ENCODE measurements around the gene MCTP1.

MCTP1 gene

DNA sequence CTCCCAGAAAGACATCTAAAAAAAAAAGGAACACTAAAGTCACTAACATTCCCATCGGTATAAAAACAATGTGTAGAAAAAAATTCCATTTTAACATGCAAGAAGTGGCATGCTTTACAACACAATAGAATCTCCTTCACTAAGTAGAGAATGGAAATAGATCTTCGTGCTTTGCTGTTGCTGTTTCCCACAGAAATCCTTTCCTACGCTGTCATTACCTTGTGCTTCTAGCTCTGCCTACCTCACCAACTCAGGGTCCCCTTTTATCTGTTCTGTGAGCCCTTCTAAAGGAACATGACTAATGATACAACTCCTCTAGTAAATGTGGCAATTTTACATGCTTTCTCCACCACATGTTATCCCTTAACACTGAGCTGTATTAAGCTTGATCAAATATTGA lies 202.9 kb downstream of the MCTP1 start:
- Histone ChIP-seq H3K4me2 (ENCODE audit: low read length) (no peak overlapping the region), H3K36me3 (ENCODE audit: control insufficient read depth, low read length) (no peaks in the 10 kb centered on the region), H4K20me1 (ENCODE audit: control insufficient read depth, insufficient read depth, low read depth, low read length) (no peaks in the 10 kb centered on the region), H3K27ac (ENCODE audit: low read depth, low read length) (no peak overlapping the region), H3K4me3 (ENCODE audit: low read length) (no peak overlapping the region), H3K9me2 (replicated peaks; ENCODE audit: control insufficient read depth, low read length) (no peaks in the 10 kb centered on the region), H3K27me3 (ENCODE audit: control insufficient read depth, low read length) (peaks cover 16% of the 10 kb centered on the region), H3F3A (ENCODE audit: control insufficient read depth, insufficient read depth) (no peaks in the 10 kb centered on the region), H3K79me2 (ENCODE audit: control insufficient read depth, low read length) (no peaks in the 10 kb centered on the region), H3K4me1 (ENCODE audit: control insufficient read depth, low read length) (no peaks in the 10 kb centered on the region), H3K9me3 (ENCODE audit: control insufficient read depth, insufficient read depth, low read length) (no peaks in the 10 kb centered on the region)
- no peak for TF ChIP-seq EZH2phosphoT487 (IDR thresholded peaks at IDR 0.05; ENCODE audit: borderline replicate concordance, low read length)
- TF ChIP-seq, protein P1, sequence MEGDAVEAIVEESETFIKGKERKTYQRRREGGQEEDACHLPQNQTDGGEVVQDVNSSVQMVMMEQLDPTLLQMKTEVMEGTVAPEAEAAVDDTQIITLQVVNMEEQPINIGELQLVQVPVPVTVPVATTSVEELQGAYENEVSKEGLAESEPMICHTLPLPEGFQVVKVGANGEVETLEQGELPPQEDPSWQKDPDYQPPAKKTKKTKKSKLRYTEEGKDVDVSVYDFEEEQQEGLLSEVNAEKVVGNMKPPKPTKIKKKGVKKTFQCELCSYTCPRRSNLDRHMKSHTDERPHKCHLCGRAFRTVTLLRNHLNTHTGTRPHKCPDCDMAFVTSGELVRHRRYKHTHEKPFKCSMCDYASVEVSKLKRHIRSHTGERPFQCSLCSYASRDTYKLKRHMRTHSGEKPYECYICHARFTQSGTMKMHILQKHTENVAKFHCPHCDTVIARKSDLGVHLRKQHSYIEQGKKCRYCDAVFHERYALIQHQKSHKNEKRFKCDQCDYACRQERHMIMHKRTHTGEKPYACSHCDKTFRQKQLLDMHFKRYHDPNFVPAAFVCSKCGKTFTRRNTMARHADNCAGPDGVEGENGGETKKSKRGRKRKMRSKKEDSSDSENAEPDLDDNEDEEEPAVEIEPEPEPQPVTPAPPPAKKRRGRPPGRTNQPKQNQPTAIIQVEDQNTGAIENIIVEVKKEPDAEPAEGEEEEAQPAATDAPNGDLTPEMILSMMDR (IDR thresholded peaks at IDR 0.05; ENCODE audit: low read depth, low read length, poor library complexity, severe bottlenecking), result no peak

DNA sequence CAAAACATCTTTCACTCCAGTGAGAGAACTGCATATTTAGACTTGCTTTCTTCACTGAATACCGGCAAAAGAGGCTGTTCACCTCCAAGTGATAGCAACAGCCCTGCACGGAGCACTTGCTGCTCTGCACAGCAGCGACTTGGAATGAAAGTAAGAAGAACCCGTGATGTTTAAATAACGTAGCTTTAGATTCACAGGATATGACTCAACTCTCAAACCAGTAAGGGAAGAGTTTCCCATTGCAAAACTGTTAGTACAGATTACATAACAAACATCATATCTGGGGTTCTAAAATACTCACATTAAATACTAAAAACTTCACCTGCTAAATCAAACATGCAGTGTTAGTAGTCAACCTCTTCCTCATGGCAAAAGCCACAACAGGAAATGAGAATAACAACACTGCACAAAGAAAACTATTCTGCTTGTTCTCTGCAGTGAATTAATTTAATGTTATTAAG lies 203.4 kb downstream of the MCTP1 start:
- H3K9me3 ChIP-seq (ENCODE audit: control insufficient read depth, insufficient read depth, low read length), result no peaks in the 10 kb centered on the region
- H3K27me3 ChIP-seq (ENCODE audit: control insufficient read depth, low read length), result peaks cover 16% of the 10 kb centered on the region
- H3K4me1 ChIP-seq (ENCODE audit: control insufficient read depth, low read length), result no peaks in the 10 kb centered on the region
- H3K79me2 ChIP-seq (ENCODE audit: control insufficient read depth, low read length), result no peaks in the 10 kb centered on the region
- no peak overlapping the region for H3K4me3 ChIP-seq (ENCODE audit: low read length)
- H4K20me1 ChIP-seq (ENCODE audit: control insufficient read depth, insufficient read depth, low read depth, low read length), result no peaks in the 10 kb centered on the region
- TF ChIP-seq, protein P1 (IDR thresholded peaks at IDR 0.05; ENCODE audit: low read depth, low read length, poor library complexity, severe bottlenecking), result no peak
- TF ChIP-seq EZH2phosphoT487 (IDR thresholded peaks at IDR 0.05; ENCODE audit: borderline replicate concordance, low read length), result 0 out of 2 replicates have a peak, but pooled peaks have one; percentile 51
- no peak overlapping the region for H3K4me2 ChIP-seq (ENCODE audit: low read length)
- H3K27ac ChIP-seq (ENCODE audit: low read depth, low read length), result no peak overlapping the region
- H3K9me2 ChIP-seq (replicated peaks; ENCODE audit: control insufficient read depth, low read length), result no peaks in the 10 kb centered on the region
- no peaks in the 10 kb centered on the region for H3K36me3 ChIP-seq (ENCODE audit: control insufficient read depth, low read length)
- H3F3A ChIP-seq (ENCODE audit: control insufficient read depth, insufficient read depth), result no peaks in the 10 kb centered on the region

DNA sequence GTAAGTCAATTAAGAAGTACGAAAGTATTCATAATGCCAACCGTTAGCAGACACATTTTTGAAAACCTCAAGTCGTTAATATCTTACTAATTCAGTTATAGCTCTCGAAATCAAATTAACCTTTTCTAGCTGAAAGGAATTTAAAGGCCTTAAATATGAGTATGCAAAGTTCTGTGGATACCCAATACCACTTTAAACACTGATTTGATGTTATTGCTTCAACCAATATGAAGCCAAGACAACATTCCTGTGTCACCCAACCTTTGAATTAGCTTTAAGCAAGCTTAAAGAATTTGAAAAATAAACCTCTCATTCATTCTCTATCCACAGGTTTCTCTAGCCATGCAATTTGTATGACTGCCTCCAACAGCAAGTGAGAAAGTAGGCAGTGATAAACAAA lies 204.5 kb downstream of the MCTP1 start:
- H3K4me2 ChIP-seq (ENCODE audit: low read length), result no peak overlapping the region
- H3K4me3 ChIP-seq (ENCODE audit: low read length), result no peak overlapping the region
- H3K27ac ChIP-seq (ENCODE audit: low read depth, low read length), result no peak overlapping the region
- H3K27me3 ChIP-seq (ENCODE audit: control insufficient read depth, low read length), result peaks cover 16% of the 10 kb centered on the region
- no peaks in the 10 kb centered on the region for H3K4me1 ChIP-seq (ENCODE audit: control insufficient read depth, low read length)
- H3K36me3 ChIP-seq (ENCODE audit: control insufficient read depth, low read length), result no peaks in the 10 kb centered on the region
- no peaks in the 10 kb centered on the region for H3K79me2 ChIP-seq (ENCODE audit: control insufficient read depth, low read length)
- no peaks in the 10 kb centered on the region for H3K9me3 ChIP-seq (ENCODE audit: control insufficient read depth, insufficient read depth, low read length)
- no peak for TF ChIP-seq EZH2phosphoT487 (IDR thresholded peaks at IDR 0.05; ENCODE audit: borderline replicate concordance, low read length)
- TF ChIP-seq, protein P1 (IDR thresholded peaks at IDR 0.05; ENCODE audit: low read depth, low read length, poor library complexity, severe bottlenecking), result no peak
- no peaks in the 10 kb centered on the region for H3F3A ChIP-seq (ENCODE audit: control insufficient read depth, insufficient read depth)
- no peaks in the 10 kb centered on the region for H3K9me2 ChIP-seq (replicated peaks; ENCODE audit: control insufficient read depth, low read length)
- no peaks in the 10 kb centered on the region for H4K20me1 ChIP-seq (ENCODE audit: control insufficient read depth, insufficient read depth, low read depth, low read length)
